WTC11 (cell line): ENCODE measurements around the gene BSPH1.

Experiments
- AFF4 ChIP-seq: sonication (generic); formaldehyde crosslinking; IDR thresholded peaks from 2 replicates; pipeline ENCODE4 v1.8.1; 2023; ENCODE audit warnings: mild to moderate bottlenecking, missing genetic modification reagents, borderline replicate concordance
- ARID4B ChIP-seq: sonication (generic); formaldehyde crosslinking; IDR thresholded peaks from 2 replicates; pipeline ENCODE4 v1.8.0; 2023; ENCODE audit warnings: missing genetic modification reagents, mild to moderate bottlenecking, borderline replicate concordance
- CTCF ChIP-seq: fragments of 200-600 bp; IDR thresholded peaks from 2 replicates; pipeline ENCODE4 v1.8.0; 2022; ENCODE audit warnings: antibody characterized with exemption
- E2F4 ChIP-seq: sonication (generic); formaldehyde crosslinking; IDR thresholded peaks from 2 replicates; pipeline ENCODE4 v1.8.1; 2022; ENCODE audit warnings: low read depth, mild to moderate bottlenecking, moderate library complexity, missing genetic modification reagents, borderline replicate concordance
- FOXJ3 ChIP-seq: sonication (generic); formaldehyde crosslinking; IDR thresholded peaks from 2 replicates; pipeline ENCODE4 v1.9.0; 2021; ENCODE audit warnings: missing genetic modification reagents, mild to moderate bottlenecking, borderline replicate concordance
- HMGXB4 ChIP-seq: sonication (generic); formaldehyde crosslinking; IDR thresholded peaks from 2 replicates; pipeline ENCODE4 v1.8.1; 2023; ENCODE audit warnings: mild to moderate bottlenecking, moderate library complexity, missing genetic modification reagents
- TP53 ChIP-seq: sonication (generic); formaldehyde crosslinking; IDR thresholded peaks from 2 replicates; pipeline ENCODE4 v1.8.1; 2023; ENCODE audit warnings: mild to moderate bottlenecking, missing genetic modification reagents
- USF1 ChIP-seq: sonication (generic); formaldehyde crosslinking; IDR thresholded peaks from 2 replicates; pipeline ENCODE4 v1.8.0; 2022; ENCODE audit warnings: mild to moderate bottlenecking, missing genetic modification reagents
- USF2 ChIP-seq: sonication (generic); formaldehyde crosslinking; IDR thresholded peaks from 2 replicates; pipeline ENCODE4 v1.8.1; 2023; ENCODE audit warnings: mild to moderate bottlenecking, missing genetic modification reagents, moderate library complexity
- ZBTB21 ChIP-seq: sonication (generic); formaldehyde crosslinking; IDR thresholded peaks from 2 replicates; pipeline ENCODE4 v1.8.1; 2023; ENCODE audit warnings: mild to moderate bottlenecking, missing genetic modification reagents, borderline replicate concordance
- ZNF232 ChIP-seq: sonication (generic); formaldehyde crosslinking; IDR thresholded peaks from 2 replicates; pipeline ENCODE4 v1.8.0; 2022; ENCODE audit warnings: mild to moderate bottlenecking, missing genetic modification reagents

- TF ChIP-seq ARID4B (CRISPR knock-in tag): no peak
- TF ChIP-seq USF1 (CRISPR knock-in tag): no peak
- no peak for TF ChIP-seq HMGXB4 (CRISPR knock-in tag)
- no peak for TF ChIP-seq USF2 (CRISPR knock-in tag)
- no peak for TF ChIP-seq FOXJ3 (CRISPR knock-in tag)
- TF ChIP-seq CTCF: no peak
- no peak for TF ChIP-seq E2F4 (CRISPR knock-in tag)
- TF ChIP-seq AFF4 (CRISPR knock-in tag): no peak
- TF ChIP-seq ZBTB21 (CRISPR knock-in tag): no peak
- TF ChIP-seq ZNF232 (CRISPR knock-in tag): no peak
- TF ChIP-seq TP53 (CRISPR knock-in tag): no peak
These were observed 8.9 kb upstream of the BSPH1 start for GRCh38 chr19:48000846-48001245.
